PC-9 (cell line): ENCODE data around the gene NTN4. TPM values are rescaled to one million over a fixed set of nuclear protein-coding genes. Genes with fewer than 3 reads are reported as not detected.
"Not testable (repeated sequence)": the region's sequence is repeated elsewhere in the genome, so short reads cannot be mapped to it uniquely, and the experiment has no call there.

Source experiments
- BruUV-seq: library from RNA; stranded (reverse); fragments of 400-500 nt; replicated peaks from 2 replicates; lab custom pipeline; 2021; lab: Mats Ljungman, UMichigan
- CTCF ChIA-PET: fragments of 300-600 bp; sonication (Branson Sonifier 250); formaldehyde crosslinking; loops from one replicate; lab custom pipeline; 2022; ENCODE audit warnings: antibody characterized with exemption; lab: Charles Lee
- POLR2A ChIA-PET: fragments of 300-600 bp; sonication (Branson Sonifier 250); formaldehyde crosslinking; loops from one replicate; lab custom pipeline; 2022; ENCODE audit warnings: antibody characterized with exemption; ENCODE audit not compliant: unreplicated experiment; lab: Charles Lee
- DNase-seq, 2 experiments: peaks; one replicate each; pipeline versions ENCODE4 v3.0.0 to v3.0.0-alpha.2; 2015 to 2022; ENCODE audit warnings: mixed read lengths in 1 of 2
- H2AFZ ChIP-seq: fragments of 200-600 bp; sonication (generic); 2 replicates; pipeline ENCODE4 v1.8.1; 2017; ENCODE audit warnings: antibody characterized with exemption
- H3F3A ChIP-seq: fragments of 200-600 bp; sonication (generic); 2 replicates; pipeline ENCODE4 v1.8.1; 2017; ENCODE audit warnings: antibody characterized with exemption, mild to moderate bottlenecking, low read depth; ENCODE audit not compliant: insufficient read depth
- H3K27ac ChIP-seq: fragments of 200-600 bp; sonication (generic); 2 replicates; pipeline ENCODE4 v1.6.1; 2016; ENCODE audit warnings: mixed run types
- H3K27me3 ChIP-seq: fragments of 200-600 bp; sonication (generic); 2 replicates; pipeline ENCODE4 v1.6.1; 2016; ENCODE audit warnings: low read depth, mixed run types; ENCODE audit not compliant: insufficient read depth
- H3K36me3 ChIP-seq: fragments of 200-600 bp; sonication (generic); 2 replicates; pipeline ENCODE4 v1.6.1; 2016; ENCODE audit warnings: low read depth, mixed run types
- H3K4me1 ChIP-seq: fragments of 200-600 bp; sonication (generic); replicated peaks from 2 replicates; pipeline ENCODE4 v1.6.1; 2016; ENCODE audit warnings: mixed run types; ENCODE audit not compliant: insufficient read depth
- H3K4me2 ChIP-seq: fragments of 200-600 bp; sonication (generic); 2 replicates; pipeline ENCODE4 v1.6.1; 2017; ENCODE audit warnings: mixed run types
- H3K4me3 ChIP-seq: fragments of 200-600 bp; sonication (generic); 2 replicates; pipeline ENCODE4 v1.6.1; 2016; ENCODE audit warnings: mixed run types
- H3K79me2 ChIP-seq: fragments of 200-600 bp; sonication (generic); 2 replicates; pipeline ENCODE4 v1.6.1; 2017; ENCODE audit warnings: low read depth, mixed run types
- H3K9me2 ChIP-seq: fragments of 200-600 bp; sonication (generic); 2 replicates; pipeline ENCODE4 v1.8.1; 2017; ENCODE audit warnings: mild to moderate bottlenecking; ENCODE audit not compliant: insufficient read depth
- H3K9me3 ChIP-seq: fragments of 200-600 bp; sonication (generic); 2 replicates; pipeline ENCODE4 v1.8.1; 2016; ENCODE audit warnings: low read depth; ENCODE audit not compliant: insufficient read depth
- H4K20me1 ChIP-seq: fragments of 200-600 bp; sonication (generic); 2 replicates; pipeline ENCODE4 v1.8.1; 2017; ENCODE audit not compliant: insufficient read depth
- EZH2 ChIP-seq: fragments of 200-600 bp; sonication (generic); IDR thresholded peaks from 2 replicates; pipeline ENCODE4 v1.8.0; 2017; ENCODE audit warnings: antibody characterized with exemption, low read depth
- intact Hi-C: fragments of 100-400 bp; cut with micrococcal nuclease; formaldehyde crosslinking; loops from one replicate; pipeline ENCODE4 v1.10.0; 2022; ENCODE audit not compliant: unreplicated experiment
- total RNA-seq: library from RNA; stranded (reverse); gene quantifications from 2 replicates; pipeline ENCODE4 v1.2.3, GENCODE V29; 2021
- TF ChIP-seq, protein P1 (sequence below): fragments of 200-600 bp; sonication (generic); conservative IDR thresholded peaks from 2 replicates; pipeline ENCODE4 v1.6.1; 2017; ENCODE audit warnings: mixed run types, antibody characterized with exemption, mild to moderate bottlenecking, moderate library complexity

NTN4 gene
- total RNA-seq, 1 experiment from 2014 or later, result 41.5 TPM

DNA sequence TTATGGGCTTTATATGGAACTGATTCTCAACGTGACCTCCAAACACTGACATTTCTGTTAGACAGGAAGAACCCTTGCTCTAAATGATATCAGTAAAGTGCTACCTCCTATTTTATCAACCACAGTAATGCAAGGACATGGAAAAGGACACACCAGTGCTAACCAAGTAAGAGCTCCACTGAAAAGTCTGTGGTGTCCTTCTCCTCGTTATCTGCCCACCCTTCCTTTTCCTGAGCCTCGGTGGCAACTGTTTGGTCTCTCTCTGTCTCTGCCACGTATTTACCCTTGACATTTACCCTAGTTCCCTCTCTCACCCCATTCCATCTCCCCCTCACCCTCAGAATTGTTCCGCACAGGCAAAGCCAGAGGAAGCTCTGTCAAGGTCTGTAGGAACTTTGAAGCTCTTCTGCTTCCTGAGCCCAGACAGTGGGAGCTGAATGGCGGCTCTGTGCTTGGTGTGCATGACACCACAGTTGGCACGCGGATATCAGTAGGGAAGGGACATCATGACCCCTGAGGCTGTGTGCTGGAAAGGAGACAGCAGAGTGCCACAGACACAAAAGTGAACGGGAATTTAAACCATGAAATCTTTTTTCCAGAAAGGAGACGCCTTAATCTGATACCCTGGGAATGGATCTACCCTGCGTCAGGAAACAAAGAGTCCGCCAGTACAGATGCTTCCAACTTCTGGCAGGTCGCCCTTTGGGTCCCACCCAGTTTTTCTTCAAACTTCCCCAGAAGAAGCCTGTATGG lies 50.8 kb downstream of the NTN4 start:
- intact Hi-C loops, result no loop called here
- H4K20me1 ChIP-seq, result no peaks in the 10 kb centered on the region
- H3K79me2 ChIP-seq, result no peaks in the 10 kb centered on the region; the same call in 1 of the 2 replicates
- no peaks in the 10 kb centered on the region for H3K9me3 ChIP-seq
- H3K36me3 ChIP-seq, result peaks cover 39% of the 10 kb centered on the region
- TF ChIP-seq, protein P1, sequence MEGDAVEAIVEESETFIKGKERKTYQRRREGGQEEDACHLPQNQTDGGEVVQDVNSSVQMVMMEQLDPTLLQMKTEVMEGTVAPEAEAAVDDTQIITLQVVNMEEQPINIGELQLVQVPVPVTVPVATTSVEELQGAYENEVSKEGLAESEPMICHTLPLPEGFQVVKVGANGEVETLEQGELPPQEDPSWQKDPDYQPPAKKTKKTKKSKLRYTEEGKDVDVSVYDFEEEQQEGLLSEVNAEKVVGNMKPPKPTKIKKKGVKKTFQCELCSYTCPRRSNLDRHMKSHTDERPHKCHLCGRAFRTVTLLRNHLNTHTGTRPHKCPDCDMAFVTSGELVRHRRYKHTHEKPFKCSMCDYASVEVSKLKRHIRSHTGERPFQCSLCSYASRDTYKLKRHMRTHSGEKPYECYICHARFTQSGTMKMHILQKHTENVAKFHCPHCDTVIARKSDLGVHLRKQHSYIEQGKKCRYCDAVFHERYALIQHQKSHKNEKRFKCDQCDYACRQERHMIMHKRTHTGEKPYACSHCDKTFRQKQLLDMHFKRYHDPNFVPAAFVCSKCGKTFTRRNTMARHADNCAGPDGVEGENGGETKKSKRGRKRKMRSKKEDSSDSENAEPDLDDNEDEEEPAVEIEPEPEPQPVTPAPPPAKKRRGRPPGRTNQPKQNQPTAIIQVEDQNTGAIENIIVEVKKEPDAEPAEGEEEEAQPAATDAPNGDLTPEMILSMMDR, result no peak
- TF ChIP-seq EZH2, result no peak
- H3K4me1 ChIP-seq, result no peaks in the 10 kb centered on the region
- H2AFZ ChIP-seq, result no peak overlapping the region
- H3K4me3 ChIP-seq, result no peak overlapping the region
- H3K27ac ChIP-seq, result no peak overlapping the region
- no peak overlapping the region for H3K4me2 ChIP-seq
- ChIA-PET POLR2A (interaction anchor here (0.7 kb wide), 1 partner anchor 226 kb away, joined by 6 read pairs; no protein-coding TSS in a partner anchor), CTCF (no interaction called here)
- no TSS peak for BruUV-seq
- no peak for DNase-seq
- no peaks in the 10 kb centered on the region for H3K27me3 ChIP-seq
- H3F3A ChIP-seq, result peaks cover 9% of the 10 kb centered on the region; the same call in 1 of the 2 replicates
- H3K9me2 ChIP-seq, result no peaks in the 10 kb centered on the region

DNA sequence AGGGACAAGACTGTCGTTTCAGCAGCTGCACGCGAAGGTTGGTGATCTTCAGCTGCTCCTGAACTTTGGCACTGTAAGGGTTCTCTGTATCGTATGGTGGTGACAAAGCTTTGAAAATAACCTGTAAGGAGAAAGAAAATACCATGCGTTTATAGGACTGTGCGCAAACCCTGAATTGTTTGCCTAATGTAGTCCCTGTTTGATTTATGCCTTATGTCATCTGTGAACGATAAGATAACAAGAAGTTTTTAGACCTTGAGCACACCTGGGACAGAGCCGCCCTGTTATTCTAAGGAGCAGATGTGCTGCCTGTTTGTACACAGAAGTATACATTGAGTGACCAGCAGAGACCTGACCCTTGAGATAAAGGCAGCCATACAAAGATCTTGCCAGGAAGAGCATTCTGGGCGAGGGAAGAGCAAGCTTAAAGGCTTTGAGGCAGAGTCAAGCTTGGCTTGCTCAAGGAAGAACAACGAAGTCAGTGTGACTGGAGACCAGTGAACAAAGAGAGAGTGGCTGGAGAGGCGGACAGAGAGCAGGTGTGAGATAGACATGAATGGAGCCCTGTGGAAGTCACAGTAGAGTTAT lies 52.4 kb downstream of the NTN4 start:
- no peak overlapping the region for H3K4me2 ChIP-seq
- TF ChIP-seq, protein P1, result no peak
- TF ChIP-seq EZH2, result no peak
- intact Hi-C loops, result no loop called here

DNA sequence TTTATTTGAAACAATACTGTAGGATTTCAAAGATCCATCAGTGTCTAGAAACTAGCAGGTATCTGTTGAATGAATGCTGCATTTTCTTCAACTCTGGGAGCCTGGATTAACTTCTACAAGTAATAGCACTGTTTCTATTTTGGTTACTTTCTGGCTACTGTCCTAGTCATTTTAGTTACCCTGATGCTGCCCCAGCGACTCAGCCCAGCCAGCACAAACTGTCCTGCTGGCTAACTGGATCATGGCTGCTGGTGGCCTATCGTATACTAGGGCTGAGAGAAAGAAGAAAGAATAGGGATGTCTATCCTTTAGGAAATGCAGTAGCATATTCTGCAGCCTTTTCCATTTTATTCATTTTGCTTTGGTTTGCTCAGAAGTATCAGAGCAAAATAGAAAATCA lies 53.9 kb downstream of the NTN4 start:
- Histone ChIP-seq H4K20me1 (no peaks in the 10 kb centered on the region), H3K79me2 (no peaks in the 10 kb centered on the region; the same call in 1 of the 2 replicates), H2AFZ (no peak overlapping the region), H3K4me2 (no peak overlapping the region), H3K27me3 (no peaks in the 10 kb centered on the region), H3K9me2 (no peaks in the 10 kb centered on the region), H3K4me1 (no peaks in the 10 kb centered on the region), H3K4me3 (no peak overlapping the region), H3K9me3 (no peaks in the 10 kb centered on the region), H3K36me3 (peaks cover 53% of the 10 kb centered on the region), H3F3A (peaks cover 16% of the 10 kb centered on the region; the same call in 1 of the 2 replicates), H3K27ac (no peak overlapping the region)
- no peak for DNase-seq
- ChIA-PET CTCF (no interaction called here), POLR2A (no interaction called here)
- intact Hi-C loops, result no loop called here
- no TSS peak for BruUV-seq
- no peak for TF ChIP-seq EZH2
- TF ChIP-seq, protein P1, result no peak

More for the DNA sequence above, 52.4 kb downstream of the NTN4 start:
- no peak overlapping the region for H3K27ac ChIP-seq
- peaks cover 43% of the 10 kb centered on the region for H3K36me3 ChIP-seq
- no peaks in the 10 kb centered on the region for H3K9me3 ChIP-seq
- H3K79me2 ChIP-seq, result no peaks in the 10 kb centered on the region; the same call in 1 of the 2 replicates
- H3K4me3 ChIP-seq, result no peak overlapping the region
- peaks cover 15% of the 10 kb centered on the region; the same call in 1 of the 2 replicates for H3F3A ChIP-seq
- H2AFZ ChIP-seq, result no peak overlapping the region
- no TSS peak for BruUV-seq
- ChIA-PET CTCF (no interaction called here), POLR2A (no interaction called here)
- DNase-seq, result no peak
- no peaks in the 10 kb centered on the region for H3K27me3 ChIP-seq
- H4K20me1 ChIP-seq, result no peaks in the 10 kb centered on the region
- H3K9me2 ChIP-seq, result no peaks in the 10 kb centered on the region
- no peaks in the 10 kb centered on the region for H3K4me1 ChIP-seq

DNA sequence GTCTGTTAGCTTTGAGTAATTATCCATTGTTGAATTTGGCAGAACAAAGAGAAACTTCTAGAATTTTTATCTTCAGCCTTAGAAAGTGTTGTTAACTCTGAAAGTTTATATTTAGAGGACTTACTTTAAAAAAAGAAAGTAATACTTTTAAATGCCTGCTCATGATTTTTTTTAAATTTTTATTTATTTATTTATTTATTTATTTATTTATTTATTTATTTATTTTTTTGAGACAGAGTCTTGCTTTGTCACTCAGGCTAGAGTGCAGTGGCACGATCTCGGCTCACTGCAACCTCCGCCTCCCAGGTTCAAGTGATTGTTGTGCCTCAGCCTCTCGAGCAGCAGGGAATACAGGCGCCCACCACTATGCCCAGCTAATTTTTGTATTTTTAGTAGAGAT lies 54.8 kb downstream of the NTN4 start:
- intact Hi-C loops, H3K27me3 ChIP-seq, CTCF ChIA-PET, H2AFZ ChIP-seq, DNase-seq, H4K20me1 ChIP-seq, BruUV-seq, H3K4me1 ChIP-seq, H3K4me2 ChIP-seq, H3K79me2 ChIP-seq, H3K9me2 ChIP-seq, H3K4me3 ChIP-seq, H3K27ac ChIP-seq, H3K9me3 ChIP-seq, POLR2A ChIA-PET: not testable (repeated sequence)
- H3F3A ChIP-seq, result peaks cover 13% of the 10 kb centered on the region; the same call in 1 of the 2 replicates
- peaks cover 55% of the 10 kb centered on the region for H3K36me3 ChIP-seq
